Middle frontal gyrus (tissue), 1 donor: Measurements from ENCODE around the gene TMPRSS6.

Experiments
- DNase-seq: peaks from one replicate; pipeline ENCODE4 v3.0.0-alpha.2; 2015; ENCODE audit warnings: low spot score; ENCODE audit errors: extremely low spot score

The TMPRSS6 gene

GRCh38 chr22:37117092-37117491 is 7.6 kb upstream of the TMPRSS6 start:
- no peak for DNase-seq

GRCh38 chr22:37115032-37115431 is 5.5 kb upstream of the TMPRSS6 start:
- DNase-seq = no peak

- DNase-seq = no peak
Observed at GRCh38 chr22:37113757-37114156, 4.2 kb upstream of the TMPRSS6 start.

GRCh38 chr22:37112084-37112728 is 2.7 kb upstream of the TMPRSS6 start:
- no peak for DNase-seq

GRCh38 chr22:37111156-37111717 is 1.7 kb upstream of the TMPRSS6 start:
- no peak for DNase-seq

- DNase-seq = no peak
Observed at GRCh38 chr22:37107816-37108621, 1.5 kb downstream of the TMPRSS6 start.

- DNase-seq = no peak
Observed at GRCh38 chr22:37105990-37106389, 3.5 kb downstream of the TMPRSS6 start.

- no peak for DNase-seq
Observed at GRCh38 chr22:37105154-37105553, 4.4 kb downstream of the TMPRSS6 start.

- no peak for DNase-seq
Observed at GRCh38 chr22:37103656-37104452, 5.7 kb downstream of the TMPRSS6 start.

GRCh38 chr22:37103151-37103550 is 6.4 kb downstream of the TMPRSS6 start:
- DNase-seq = no peak

GRCh38 chr22:37101311-37102066 is 8.0 kb downstream of the TMPRSS6 start:
- DNase-seq = no peak

- no peak for DNase-seq
Observed at GRCh38 chr22:37100589-37101127, 8.9 kb downstream of the TMPRSS6 start.

GRCh38 chr22:37098976-37099591 is 10.4 kb downstream of the TMPRSS6 start:
- no peak for DNase-seq

- DNase-seq = no peak
Observed at GRCh38 chr22:37097346-37097745, 12.2 kb downstream of the TMPRSS6 start.

- DNase-seq = no peak
Observed at GRCh38 chr22:37095113-37095512, 14.4 kb downstream of the TMPRSS6 start.

- DNase-seq = no peak
Observed at GRCh38 chr22:37094239-37094638, 15.3 kb downstream of the TMPRSS6 start.

- DNase-seq = no peak
Observed at GRCh38 chr22:37092997-37093396, 16.5 kb downstream of the TMPRSS6 start.

GRCh38 chr22:37091994-37092393 is 17.5 kb downstream of the TMPRSS6 start:
- DNase-seq = no peak

- DNase-seq = no peak
Observed at GRCh38 chr22:37090920-37091695, 18.4 kb downstream of the TMPRSS6 start.

- no peak for DNase-seq
Observed at GRCh38 chr22:37089434-37089833, 20.1 kb downstream of the TMPRSS6 start.
